Measurements from ENCODE around the gene CPN2. TPM values are rescaled to one million over a fixed set of nuclear protein-coding genes. Genes with fewer than 3 reads are reported as not detected.

CPN2 gene
- total and polyA plus RNA-seq, 2 donors (not counting 1 experiment from before 2014, with no cell fraction given) = not detected

DNA sequence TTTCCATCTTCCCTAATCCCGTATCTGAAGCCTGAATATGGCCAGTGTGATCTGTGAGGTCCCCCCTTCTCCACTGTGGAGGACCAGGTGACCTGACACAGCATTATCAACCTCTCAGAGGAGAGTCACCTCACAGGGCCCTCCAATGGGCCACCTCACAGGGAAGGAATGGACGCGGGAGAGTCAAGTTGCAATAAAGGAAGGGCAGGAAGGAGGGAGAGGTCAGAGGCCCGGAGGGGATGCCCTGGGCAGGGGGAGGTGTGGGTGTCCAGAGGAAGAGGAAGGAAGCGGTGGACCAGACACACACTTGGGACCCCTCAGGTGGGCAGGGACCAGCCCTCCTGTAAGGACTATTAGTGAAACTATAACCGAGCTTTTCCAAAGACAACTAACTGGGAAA is 33.0 kb upstream of the CPN2 start:
- Mint-ChIP-seq H3K4me1 (no peaks in the 10 kb centered on the region), H3K27me3 (peaks cover 25% of the 10 kb centered on the region), H3K4me3 (no peak overlapping the region), H3K27ac (no peak overlapping the region), H3K9me3 (ENCODE audit: insufficient read depth) (no peaks in the 10 kb centered on the region)
- H3K4me2 ChIP-seq (replicated peaks; ENCODE audit: low read depth, low read length, poor library complexity, severe bottlenecking) = no peak overlapping the region
- DNase-seq (no peak), ATAC-seq (ENCODE audit: low read depth) (no peak)
- ChIA-PET POLR2A (no interaction called here), CTCF (no interaction called here)
- H3K9me3 ChIP-seq (ENCODE audit: control extremely low read depth in 1 of 3, control insufficient read depth in 2 of 3, insufficient read depth in 1 of 3, low read length in 2 of 3) = peaks cover 0 to under 1% (median 0%) of the 10 kb centered on the region in 3 donors
- no peak overlapping the region for H3K27ac ChIP-seq (ENCODE audit: low read length in 2 of 2)
- no peak overlapping the region for H2AFZ ChIP-seq (ENCODE audit: insufficient read depth, low read depth, low read length, poor library complexity, severe bottlenecking)
- no peaks in the 10 kb centered on the region for H3K79me2 ChIP-seq (ENCODE audit: control insufficient read depth, insufficient read depth, low read length)
- H3K4me3 ChIP-seq (ENCODE audit: control extremely low read depth in 1 of 5, extremely low read depth in 1 of 5, insufficient read depth in 1 of 5, low read depth in 2 of 5, low read length in 4 of 5) = no peak overlapping the region
- intact Hi-C loops (cut with micrococcal nuclease) = no loop called here
- no peaks in the 10 kb centered on the region for H4K20me1 ChIP-seq (ENCODE audit: control insufficient read depth, insufficient read depth, low read length, poor library complexity, severe bottlenecking)
- no peaks in the 10 kb centered on the region for H3K36me3 ChIP-seq (replicated peaks in 1 of 2; ENCODE audit: control extremely low read depth in 1 of 2, control insufficient read depth in 1 of 2, extremely low read depth in 1 of 2, insufficient read depth in 2 of 2, low read length in 1 of 2)
- peaks cover 0 to 6% (median 1%) of the 10 kb centered on the region in 4 experiments for H3K27me3 ChIP-seq (replicated peaks in 1 of 4; ENCODE audit: control extremely low read depth in 1 of 4, control insufficient read depth in 3 of 4, insufficient read depth in 4 of 4, low read length in 3 of 4)
- H3K9ac ChIP-seq (ENCODE audit: low read length) = no peak overlapping the region
- TF ChIP-seq EZH2 (IDR thresholded peaks at IDR 0.05; ENCODE audit: borderline replicate concordance, insufficient read depth, low read depth, low read length, poor library complexity, severe bottlenecking) = no peak
- TF ChIP-seq CTCF (IDR thresholded peaks at IDR 0.05) = no peak
- H3K4me1 ChIP-seq (ENCODE audit: control insufficient read depth in 2 of 2, insufficient read depth in 2 of 2, low read length in 2 of 2) = no peaks in the 10 kb centered on the region
- WGBS (ENCODE audit: insufficient coverage) = 79% methylated on average over 5 of the region's 6 CpGs

- intact Hi-C loops (cut with micrococcal nuclease) = no loop called here
- H3K9me3 ChIP-seq (ENCODE audit: control extremely low read depth in 1 of 3, control insufficient read depth in 2 of 3, insufficient read depth in 1 of 3, low read length in 2 of 3) = no peaks in the 10 kb centered on the region
- H3K27ac Mint-ChIP-seq = no peak overlapping the region
- H3K9me3 Mint-ChIP-seq (ENCODE audit: insufficient read depth) = no peaks in the 10 kb centered on the region
- H3K4me1 Mint-ChIP-seq = no peaks in the 10 kb centered on the region
- H3K4me1 ChIP-seq (ENCODE audit: control insufficient read depth in 2 of 2, insufficient read depth in 2 of 2, low read length in 2 of 2) = no peaks in the 10 kb centered on the region
- TF ChIP-seq CTCF (IDR thresholded peaks at IDR 0.05) (no peak), EZH2 (IDR thresholded peaks at IDR 0.05; ENCODE audit: borderline replicate concordance, insufficient read depth, low read depth, low read length, poor library complexity, severe bottlenecking) (no peak)
- ChIA-PET POLR2A (no interaction called here), CTCF (no interaction called here)
- H3K4me2 ChIP-seq (replicated peaks; ENCODE audit: low read depth, low read length, poor library complexity, severe bottlenecking) = no peak overlapping the region
- WGBS (ENCODE audit: insufficient coverage) = 92% methylated on average over 10 of the region's 14 CpGs
- H3K27ac ChIP-seq (ENCODE audit: low read length in 2 of 2) = no peak overlapping the region
- H3K79me2 ChIP-seq (ENCODE audit: control insufficient read depth, insufficient read depth, low read length) = no peaks in the 10 kb centered on the region
- peaks cover 0 to 6% (median 1%) of the 10 kb centered on the region in 4 experiments for H3K27me3 ChIP-seq (replicated peaks in 1 of 4; ENCODE audit: control extremely low read depth in 1 of 4, control insufficient read depth in 3 of 4, insufficient read depth in 4 of 4, low read length in 3 of 4)
- DNase-seq (no peak), ATAC-seq (ENCODE audit: low read depth) (no peak)
- H3K4me3 ChIP-seq (ENCODE audit: control extremely low read depth in 1 of 5, extremely low read depth in 1 of 5, insufficient read depth in 1 of 5, low read depth in 2 of 5, low read length in 4 of 5) = no peak overlapping the region
- H3K36me3 ChIP-seq (replicated peaks in 1 of 2; ENCODE audit: control extremely low read depth in 1 of 2, control insufficient read depth in 1 of 2, extremely low read depth in 1 of 2, insufficient read depth in 2 of 2, low read length in 1 of 2) = no peaks in the 10 kb centered on the region
- no peak overlapping the region for H3K9ac ChIP-seq (ENCODE audit: low read length)
- no peak overlapping the region for H2AFZ ChIP-seq (ENCODE audit: insufficient read depth, low read depth, low read length, poor library complexity, severe bottlenecking)
- H4K20me1 ChIP-seq (ENCODE audit: control insufficient read depth, insufficient read depth, low read length, poor library complexity, severe bottlenecking) = no peaks in the 10 kb centered on the region
- H3K4me3 Mint-ChIP-seq = no peak overlapping the region
- H3K27me3 Mint-ChIP-seq = peaks cover 30% of the 10 kb centered on the region
These were observed 32.3 kb upstream of the CPN2 start for GRCh38 chr3:194383276-194383940.
